NCI-H82 (cell line): ENCODE data around the gene HOTAIR.
A peak's percentile ranks its signal among the peaks of the same experiment; 100 is the strongest.

ENCODE experiments used
- DNase-seq: peaks from one replicate; lab custom pipeline; 2025; lab: John Stamatoyannopoulos, UW

HOTAIR gene

DNA sequence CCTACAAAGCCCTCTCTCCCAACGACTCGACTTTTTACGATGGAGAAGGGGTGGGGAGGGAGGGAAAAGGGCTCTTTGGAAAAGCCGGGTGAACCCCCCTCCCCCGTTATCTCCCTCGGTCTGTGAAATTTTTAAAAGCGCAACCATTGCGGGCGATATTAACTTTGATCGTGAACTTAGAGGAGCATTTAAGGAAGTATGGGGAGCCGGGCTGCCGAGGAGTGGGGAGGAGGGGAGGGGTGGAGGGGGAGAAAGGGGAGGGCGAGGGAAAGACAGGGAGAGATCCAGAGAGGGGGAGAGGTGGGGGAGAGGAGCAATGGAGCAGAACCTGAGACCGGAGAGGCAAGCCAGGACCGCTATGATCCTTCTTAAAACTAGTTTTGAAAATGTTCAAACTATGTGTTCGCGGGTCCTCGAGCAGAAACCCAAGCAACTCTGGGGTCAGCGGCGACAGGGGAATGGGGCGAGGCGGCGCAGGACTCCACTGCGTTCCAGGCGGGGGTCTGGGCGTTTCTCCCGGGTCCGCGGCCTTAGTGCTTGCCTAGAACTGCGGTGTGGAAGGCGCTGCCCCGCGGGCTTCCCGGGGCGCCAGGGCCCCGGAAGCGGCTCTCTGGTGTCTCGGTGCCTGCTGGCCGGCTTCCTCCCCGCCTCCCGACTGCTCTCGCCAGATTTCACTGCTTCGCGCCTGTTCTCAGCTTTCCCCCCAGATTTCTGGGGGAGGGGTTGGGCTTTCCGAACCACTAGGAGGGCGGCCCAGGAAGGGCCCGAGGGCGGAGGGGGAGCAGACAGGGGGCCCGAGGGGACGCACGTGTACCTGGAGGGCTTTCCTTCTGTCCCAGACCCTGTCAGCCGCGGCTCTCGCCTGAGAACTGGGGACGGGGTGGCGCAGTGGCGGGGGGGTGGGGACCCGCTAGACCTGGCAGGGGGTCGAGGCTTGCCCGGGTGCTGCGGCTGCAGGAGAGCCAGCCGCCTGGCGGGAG lies at the start of gene HOTAIR:
Gene HOTAIR (minus strand): TSS at position 871 of the 980 bp plus-strand sequence.
- peak; percentile 64 for DNase-seq

DNA sequence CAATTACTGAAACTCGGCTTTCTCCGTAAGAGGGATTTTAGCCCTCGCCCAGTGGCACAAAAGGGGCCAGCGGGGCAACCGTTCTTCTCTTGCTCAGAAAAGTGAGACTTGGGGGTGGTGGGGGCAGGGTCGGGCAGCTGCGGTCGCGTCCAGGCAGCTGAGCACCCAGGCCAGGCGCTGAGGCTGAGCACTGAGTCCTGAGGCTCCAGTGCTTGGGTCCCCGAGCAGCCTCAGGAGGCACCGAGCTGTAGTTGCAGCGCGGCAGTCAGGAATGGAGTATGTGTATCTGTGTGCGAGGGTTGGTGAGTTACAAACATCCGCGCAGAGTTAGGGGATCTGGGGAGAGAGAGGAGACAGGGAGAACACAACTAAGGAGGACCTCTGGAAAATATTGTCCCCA lies 49.4 kb upstream of the HOTAIR start:
- no peak for DNase-seq

DNA sequence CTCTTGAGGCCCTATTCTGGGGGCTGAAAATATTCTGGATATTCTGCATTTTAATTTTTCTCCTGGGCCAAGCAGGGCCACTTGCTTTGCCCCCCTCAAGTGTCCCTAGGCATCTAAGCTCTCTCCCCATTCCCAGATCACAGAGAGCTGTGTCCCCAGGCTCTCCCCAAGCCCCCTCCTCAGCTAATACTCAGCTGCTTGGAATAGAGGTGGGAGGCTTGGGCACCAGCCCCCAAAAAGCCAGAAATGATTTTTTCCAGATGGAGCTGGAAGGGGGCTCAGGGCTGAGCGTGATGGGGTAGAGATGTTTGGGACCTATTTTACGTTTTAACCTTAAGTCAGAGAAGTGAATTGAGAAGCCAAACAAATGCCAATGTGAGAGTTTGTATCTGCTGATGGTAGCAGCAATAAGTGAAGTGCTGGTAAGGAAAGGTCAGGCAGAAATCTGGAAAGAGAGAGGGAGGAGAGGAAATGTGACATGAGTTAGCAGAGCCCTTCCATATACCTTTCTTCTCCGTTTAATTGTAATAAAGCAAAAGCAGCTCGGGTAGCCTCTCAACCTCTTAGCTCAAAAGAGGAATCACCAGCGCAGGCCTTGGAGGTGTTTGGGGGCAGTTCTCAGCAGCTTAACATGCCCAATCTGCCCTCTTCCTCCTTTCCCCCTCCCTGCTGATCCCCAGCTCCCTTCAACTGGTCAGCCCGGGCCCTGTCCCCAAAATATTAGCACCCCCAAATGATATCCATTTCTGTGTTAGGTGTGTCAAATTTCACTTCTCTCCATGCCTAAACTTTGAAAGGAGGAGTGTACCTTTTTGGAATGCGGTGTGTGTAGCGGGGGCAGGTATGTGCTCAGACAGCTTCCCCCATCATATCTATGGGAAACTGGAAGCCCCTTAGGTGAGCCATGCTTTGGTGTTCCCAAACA lies 48.5 kb upstream of the HOTAIR start:
- DNase-seq: no peak

DNA sequence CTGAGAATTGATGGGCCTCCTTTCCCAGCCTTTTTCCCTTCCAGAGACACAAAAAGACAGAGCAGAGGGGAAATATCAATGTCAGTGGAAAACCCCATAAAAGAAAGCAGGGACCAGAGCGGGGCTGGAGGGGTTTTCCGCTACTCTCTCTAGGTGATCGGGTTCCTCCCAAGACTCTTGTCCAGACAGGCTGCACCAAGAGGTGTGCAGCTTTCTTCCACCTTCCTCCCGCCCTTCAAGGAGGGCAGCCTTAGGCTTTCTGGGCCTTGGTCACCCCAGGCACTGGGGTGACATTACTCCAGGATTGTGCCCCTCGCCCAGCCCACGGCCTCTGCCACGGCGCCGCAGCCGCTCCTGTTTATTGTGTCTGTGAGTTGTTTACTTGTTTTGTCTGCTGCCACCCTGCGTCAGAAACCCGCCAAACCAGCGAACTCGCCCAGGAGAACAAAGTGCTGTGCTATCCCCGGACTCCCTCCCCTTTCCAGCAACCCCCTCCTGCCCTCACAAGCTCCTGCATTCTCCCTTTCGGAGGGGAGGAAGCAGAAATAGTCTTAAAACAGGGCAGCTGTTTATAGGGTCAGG lies 46.8 kb upstream of the HOTAIR start:
- peak; percentile 87 for DNase-seq

DNA sequence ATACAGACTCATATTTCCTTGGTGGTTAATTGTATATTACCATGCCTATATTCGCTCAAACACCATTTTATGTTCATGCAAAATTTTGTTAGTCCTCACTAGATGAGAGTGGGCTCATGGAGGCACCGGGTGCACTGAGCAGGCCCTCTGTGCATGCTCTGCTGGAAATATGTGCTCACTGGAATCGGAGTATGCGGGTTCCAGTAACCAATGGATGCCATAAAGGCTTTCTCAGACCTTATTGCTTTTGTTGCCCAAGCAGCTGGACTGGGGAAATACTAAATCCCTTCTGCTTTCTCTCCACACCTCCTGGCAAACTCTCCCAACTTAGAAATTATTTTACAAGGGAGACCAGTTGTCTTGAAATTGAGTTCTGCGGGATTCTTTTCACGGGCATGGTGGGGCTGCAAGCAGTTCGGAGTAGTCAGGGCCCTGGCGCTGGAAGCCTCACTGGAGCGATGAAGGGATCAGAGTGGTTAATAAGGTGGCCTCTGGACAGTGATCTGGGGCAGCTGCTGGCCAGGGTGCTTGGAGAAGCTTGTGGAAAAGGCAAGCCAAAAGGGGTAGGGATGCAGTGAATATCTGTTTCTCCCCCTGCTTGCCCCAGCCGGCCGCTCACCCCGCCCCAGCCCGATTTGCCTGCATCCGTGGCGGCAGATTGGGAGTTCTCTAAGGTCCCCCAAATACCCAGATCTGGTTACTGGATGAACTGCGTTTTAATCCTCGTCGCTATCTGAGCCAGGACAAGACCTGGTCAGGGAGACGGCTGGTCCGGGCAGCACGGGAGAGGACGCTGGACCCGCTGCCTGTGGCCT lies 46.0 kb upstream of the HOTAIR start:
- DNase-seq: peak; percentile 74

DNA sequence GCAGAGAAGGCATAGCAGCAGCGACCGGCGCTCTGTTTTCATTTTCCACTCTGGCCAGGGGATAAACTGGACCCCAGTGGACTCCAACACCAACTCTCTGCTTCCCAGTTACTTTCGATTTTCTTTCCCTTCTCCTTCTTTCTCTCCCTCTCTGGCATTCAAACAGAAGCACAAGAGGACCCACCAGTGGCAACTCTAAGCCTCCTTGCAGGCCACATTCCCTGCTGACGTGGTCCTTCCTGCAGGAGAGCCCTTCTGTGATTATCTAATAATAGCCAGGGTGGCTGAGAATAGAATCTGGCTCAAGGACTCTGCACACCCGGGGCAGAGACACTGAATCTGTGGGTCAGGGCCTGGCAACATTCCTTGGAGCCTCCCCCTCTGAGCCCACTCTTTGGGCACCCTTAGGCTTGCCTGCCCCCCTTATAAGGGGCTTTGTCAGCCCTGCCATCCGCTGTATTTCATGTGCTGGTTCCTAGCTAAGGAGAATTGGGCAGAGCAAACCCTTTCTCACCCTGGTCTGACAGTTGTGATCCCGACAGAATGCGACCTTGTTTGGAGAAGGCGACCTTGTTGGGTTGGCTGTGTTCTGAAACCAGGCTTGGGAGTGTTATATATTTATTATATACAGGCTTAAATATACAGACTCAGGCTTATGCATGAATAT lies 45.3 kb upstream of the HOTAIR start:
- DNase-seq: peak; percentile 77

DNA sequence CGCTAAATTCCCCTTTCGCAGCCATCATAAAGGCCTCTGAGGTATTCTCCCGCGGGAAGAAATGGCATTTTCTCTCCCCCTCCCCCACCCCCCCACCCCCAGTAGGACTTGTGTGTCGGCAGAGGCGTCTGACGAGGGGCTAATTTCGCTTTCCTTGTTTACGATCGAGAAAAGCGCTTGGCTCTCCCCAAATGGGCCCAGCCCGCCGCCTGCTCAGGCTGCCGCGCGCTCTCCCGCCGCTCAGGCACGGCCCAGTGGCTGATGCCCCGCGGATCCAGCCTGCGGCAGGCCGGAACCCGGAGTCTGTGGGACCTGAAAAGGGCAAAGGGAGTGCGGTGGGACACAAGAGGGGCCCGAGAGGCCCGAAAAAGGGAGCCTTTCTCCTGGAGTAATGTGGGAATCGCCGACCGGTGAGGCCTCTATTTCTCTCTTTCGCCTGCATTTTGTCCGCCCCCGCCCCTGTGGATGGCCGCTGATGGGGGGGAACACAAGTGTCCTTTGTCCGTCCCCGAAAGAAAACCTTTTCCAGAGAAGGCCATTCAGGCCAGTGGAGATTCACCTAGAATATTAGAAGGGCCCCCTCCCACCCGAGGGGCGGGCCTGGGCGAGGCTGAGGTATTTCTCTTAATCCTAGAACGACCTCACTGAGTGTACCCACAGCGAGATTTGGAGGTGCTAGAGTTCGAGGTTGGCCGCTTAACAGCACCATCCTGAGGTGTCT lies 44.5 kb upstream of the HOTAIR start:
- DNase-seq: peak; percentile 82

DNA sequence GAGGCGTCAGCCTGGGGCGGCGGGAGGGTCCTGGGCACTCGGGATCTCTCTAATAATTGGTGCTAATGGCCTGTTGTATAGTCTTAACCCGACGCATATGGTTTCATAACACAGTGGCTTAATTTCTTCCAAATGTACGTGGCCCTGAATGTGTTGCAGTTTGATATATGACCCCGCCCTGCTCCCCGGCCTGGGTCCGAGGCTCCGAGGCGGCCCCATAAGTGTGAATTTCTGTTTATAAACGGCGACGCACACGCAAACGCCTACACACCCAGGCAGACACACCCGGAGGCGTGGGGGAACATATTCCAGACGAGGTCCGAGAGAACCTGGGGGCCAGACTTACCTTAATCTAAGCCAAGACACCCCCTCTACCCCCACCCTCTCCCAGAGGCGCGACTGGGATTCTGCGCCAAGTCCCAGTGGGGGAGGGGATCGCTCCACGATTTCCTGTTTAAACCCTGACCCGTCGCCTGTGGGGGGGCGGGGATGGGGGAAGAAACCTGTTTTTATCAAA lies 43.8 kb upstream of the HOTAIR start:
- peak; percentile 88 for DNase-seq

DNA sequence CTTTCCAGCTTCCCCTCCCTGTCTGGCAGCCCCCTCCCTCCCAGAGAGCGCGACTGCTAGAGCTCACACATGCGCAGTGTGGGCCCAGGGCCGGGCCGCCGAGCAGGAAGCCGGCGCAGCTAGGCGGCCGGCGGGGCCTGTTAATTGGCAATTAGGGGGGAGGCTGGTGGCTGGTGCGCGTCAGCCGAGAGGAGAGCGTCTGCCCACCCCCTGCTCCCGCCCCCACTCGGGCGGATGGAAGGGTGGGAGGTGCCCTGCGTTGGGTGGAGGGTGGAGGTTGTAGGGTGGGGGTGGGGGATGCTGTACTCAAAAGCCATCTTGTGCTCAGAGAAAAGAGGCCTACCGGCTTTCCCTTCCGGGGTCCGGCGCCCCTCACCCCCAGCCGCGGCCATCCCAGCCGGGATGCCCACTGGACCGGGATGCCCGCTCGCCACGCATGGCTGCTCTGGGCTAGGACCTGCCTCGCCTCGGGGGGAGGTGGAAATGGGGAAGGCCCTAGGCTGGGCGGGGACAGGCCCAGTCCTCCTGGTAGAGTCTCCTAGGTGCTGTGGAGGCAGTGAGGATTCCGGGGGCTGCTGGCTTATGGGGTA lies 43.2 kb upstream of the HOTAIR start:
- DNase-seq: peak; percentile 99

DNA sequence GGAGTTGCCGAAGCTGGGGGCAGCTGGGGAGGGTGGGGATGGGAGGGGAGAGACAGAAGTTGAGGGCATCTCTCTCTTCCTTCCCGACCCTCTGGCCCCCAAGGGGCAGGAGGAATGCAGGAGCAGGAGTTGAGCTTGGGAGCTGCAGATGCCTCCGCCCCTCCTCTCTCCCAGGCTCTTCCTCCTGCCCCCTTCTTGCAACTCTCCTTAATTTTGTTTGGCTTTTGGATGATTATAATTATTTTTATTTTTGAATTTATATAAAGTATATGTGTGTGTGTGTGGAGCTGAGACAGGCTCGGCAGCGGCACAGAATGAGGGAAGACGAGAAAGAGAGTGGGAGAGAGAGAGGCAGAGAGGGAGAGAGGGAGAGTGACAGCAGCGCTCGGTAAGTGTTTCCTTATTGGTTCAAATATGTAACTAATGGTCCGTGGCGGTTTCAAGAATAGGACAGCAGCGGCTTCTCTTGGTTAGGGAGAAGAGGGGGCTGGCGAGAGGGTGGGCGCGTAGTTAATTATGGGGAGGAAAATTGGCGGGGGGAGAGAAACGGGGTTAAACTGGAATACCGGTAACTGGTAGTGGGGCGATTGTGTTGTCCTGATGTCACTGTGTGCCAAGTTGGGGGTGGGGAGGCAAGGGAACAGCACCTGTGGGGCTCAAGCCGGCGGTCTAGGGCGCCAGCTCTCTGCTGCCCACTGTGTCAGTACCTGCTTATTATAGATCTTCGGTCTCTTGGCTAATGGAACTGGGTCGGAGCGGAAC lies 42.5 kb upstream of the HOTAIR start:
- DNase-seq: peak; percentile 93

DNA sequence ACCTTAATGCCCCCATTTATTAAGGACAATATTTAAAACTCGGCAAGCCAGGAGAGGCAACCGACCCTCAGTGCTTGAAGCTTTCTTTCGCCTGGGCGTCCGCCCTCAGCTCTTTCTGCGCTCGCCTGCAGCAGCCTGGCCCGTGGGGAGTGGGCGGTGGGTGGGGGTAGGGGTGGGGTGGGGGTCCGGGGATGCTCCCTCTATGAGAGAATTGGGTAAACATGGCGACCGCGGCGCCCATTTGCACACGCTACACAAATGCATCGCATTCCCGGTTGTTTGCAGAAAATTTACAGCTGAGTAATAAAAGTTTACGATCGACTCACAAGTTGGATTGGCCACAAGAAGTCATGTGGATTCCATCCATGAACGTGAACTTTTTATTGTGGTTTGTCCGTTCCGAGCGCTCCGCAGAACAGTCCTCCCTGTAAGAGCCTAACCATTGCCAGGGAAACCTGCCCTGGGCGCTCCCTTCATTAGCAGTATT lies 41.8 kb upstream of the HOTAIR start:
- no peak for DNase-seq

DNA sequence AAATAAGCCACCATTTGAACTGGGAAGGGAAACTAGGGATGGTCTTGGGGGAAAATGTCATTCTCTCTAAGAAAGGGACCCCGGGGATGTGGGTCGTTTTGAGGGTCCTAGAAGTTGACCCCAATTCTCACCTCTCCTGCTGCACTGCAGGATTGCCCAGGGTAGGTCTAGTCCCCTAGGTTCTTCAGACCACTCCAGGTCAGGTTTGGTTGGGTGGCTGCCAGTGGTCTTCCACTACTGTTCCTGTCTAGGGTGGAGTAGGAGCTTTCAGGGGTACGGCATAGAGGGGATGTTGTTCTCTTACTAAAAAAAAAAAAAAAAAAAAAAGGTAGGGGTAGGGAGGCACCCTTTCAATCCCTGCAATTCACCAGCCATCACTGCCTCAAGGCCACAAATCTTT lies 41.3 kb upstream of the HOTAIR start:
- DNase-seq: no peak

DNA sequence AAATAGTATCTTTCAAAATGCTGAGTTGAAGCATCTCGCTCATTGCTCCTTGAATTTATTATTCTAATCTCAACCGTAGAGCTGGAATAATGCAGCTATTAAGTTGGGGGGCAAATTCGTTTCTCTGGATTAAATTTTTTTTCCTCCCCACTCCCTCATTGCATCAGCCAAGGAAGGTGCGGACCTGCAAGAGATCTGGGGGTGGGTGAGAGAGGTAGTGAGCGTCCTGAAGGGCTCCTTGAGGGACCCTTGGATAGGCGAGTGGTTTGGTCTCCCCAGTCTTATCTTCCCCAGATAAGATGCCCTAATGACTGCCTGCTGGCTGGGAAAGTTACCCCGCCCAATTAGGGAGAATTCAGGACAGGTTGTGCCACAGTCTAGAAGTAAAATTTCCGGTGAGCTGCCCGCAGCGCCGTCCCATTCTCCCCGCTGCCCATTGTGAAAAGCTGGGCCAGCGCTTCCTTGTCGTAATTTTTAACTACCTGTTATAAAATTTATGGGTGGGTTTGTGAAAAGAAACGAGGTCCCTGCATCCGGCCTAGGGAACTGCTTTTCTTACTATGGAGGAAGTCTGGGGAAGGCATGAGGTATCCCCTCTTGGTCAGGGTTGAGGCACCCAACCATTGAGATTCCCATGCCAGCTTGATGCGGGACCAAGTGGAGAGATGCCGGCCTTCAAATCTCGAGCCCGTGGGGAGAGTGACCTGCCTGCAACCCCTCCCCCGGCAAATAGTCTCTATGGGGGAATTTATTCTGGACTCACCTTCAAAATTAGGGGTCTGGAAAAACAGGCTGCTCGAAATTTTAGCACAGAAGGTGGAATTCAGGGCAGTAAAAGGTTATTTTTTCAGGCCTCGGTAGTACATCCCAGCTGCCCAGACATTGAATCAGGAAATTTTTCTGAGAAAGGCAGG lies 40.5 kb upstream of the HOTAIR start:
- no peak for DNase-seq

DNA sequence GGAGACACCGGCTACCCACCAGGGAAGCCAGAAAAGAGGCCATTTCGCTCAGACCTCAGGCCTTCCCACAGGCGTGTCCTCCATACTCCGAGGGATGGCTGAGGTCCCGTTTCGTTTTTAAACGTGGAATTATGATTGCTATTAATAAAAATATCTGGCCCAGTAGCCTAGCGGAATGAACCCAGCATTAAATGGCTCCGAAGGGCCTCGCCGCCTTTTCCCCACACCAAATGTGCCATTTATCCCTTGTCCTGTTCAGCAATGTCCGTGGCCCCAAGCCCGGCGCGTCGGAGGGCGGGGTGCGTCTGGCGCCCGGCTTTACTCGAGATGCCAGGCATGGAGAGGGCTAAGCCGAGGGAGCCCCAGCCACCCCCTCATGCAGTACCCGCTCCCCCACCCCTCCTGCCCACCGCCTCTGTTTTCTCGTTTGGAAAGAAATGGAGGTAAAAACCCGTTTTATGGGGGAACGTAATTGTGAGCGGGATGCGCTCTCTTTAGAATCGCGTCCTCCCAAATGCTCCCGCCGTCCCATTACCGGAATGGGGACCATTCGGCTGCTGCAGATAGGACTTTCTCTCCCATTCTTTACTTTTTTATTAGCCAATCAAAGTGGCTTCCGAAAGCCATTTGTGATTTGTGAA lies 39.7 kb upstream of the HOTAIR start:
- DNase-seq: no peak

DNA sequence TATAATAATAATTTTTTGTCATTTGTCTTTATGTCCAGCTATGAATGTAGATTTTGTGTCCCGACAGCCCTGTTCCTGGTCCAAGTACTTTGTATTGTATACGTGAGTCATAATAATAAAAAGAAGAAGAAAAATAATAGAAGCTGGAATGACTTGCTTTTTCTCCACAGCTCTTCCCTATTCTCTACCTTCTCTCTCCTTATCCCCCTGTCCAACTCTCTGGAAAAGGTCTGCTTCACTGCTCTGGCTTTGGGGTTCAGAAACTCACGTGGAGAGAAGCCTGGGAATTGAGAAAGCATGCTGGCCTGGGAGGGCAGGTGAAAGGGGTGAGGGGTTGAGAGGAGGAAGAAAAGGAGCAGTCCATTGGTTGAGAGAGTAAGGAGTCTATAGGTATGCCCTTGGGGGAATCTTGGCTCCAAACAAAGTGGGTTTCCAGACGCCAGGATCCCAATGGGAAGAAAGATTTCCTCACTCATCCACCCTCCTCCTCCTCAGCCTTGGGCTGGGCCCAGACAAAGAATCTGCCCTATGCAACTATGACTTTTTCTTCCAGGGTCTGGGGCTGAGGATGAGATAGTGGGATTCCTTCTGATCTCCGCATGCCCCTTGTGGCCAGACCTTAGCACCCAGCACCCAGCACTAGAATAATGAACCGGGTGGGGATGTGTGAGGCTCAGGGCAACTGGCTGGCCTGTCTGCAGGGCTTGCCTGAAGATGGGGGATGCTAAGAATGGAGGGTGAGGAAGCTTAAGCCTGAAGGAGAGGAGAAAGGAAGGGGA lies 38.1 kb upstream of the HOTAIR start:
- DNase-seq: peak; percentile 59
